Smooth muscle cell (in vitro differentiated cells): Measurements from ENCODE around the gene BYSL. TPM values are rescaled to one million over a fixed set of nuclear protein-coding genes. Genes with fewer than 3 reads are reported as not detected.

Experiments used
- DNase-seq: peaks from one replicate; lab custom pipeline; 2025; ENCODE audit not compliant: unreplicated experiment; lab: John Stamatoyannopoulos, UW
- H2AFZ ChIP-seq: fragments of 200-600 bp; sonication (generic); 2 replicates; pipeline ENCODE4 v1.6.0; 2016; ENCODE audit warnings: antibody characterized with exemption, low read depth, mild to moderate bottlenecking
- H3F3A ChIP-seq: fragments of 200-600 bp; sonication (generic); 2 replicates; pipeline ENCODE4 v1.6.0; 2017; ENCODE audit warnings: antibody characterized with exemption, low read depth
- H3K27ac ChIP-seq: fragments of 200-600 bp; sonication (generic); 2 replicates; pipeline ENCODE4 v1.5.1; 2016; ENCODE audit warnings: low read depth, mild to moderate bottlenecking
- H3K27me3 ChIP-seq: fragments of 200-600 bp; sonication (generic); 2 replicates; pipeline ENCODE4 v1.6.1; 2016; ENCODE audit warnings: low read depth, mild to moderate bottlenecking
- H3K36me3 ChIP-seq: fragments of 200-600 bp; sonication (generic); 2 replicates; pipeline ENCODE4 v1.5.1; 2016; ENCODE audit warnings: low read depth
- H3K4me1 ChIP-seq: fragments of 200-600 bp; sonication (generic); 2 replicates; pipeline ENCODE4 v1.5.1; 2016; ENCODE audit warnings: low read depth
- H3K4me2 ChIP-seq: fragments of 200-600 bp; sonication (generic); 2 replicates; pipeline ENCODE4 v1.6.0; 2016; ENCODE audit warnings: mild to moderate bottlenecking
- H3K4me3 ChIP-seq: fragments of 200-600 bp; sonication (generic); 2 replicates; pipeline ENCODE4 v1.5.1; 2016; ENCODE audit warnings: mild to moderate bottlenecking
- H3K79me2 ChIP-seq: fragments of 200-600 bp; sonication (generic); 2 replicates; pipeline ENCODE4 v1.6.0; 2016; ENCODE audit warnings: low read depth, mild to moderate bottlenecking
- H3K9ac ChIP-seq: fragments of 200-600 bp; sonication (generic); 2 replicates; pipeline ENCODE4 v1.6.0; 2016; ENCODE audit warnings: low read depth
- H3K9me3 ChIP-seq: fragments of 200-600 bp; sonication (generic); replicated peaks from 2 replicates; pipeline ENCODE4 v1.5.1; 2016; ENCODE audit warnings: low read depth
- H4K20me1 ChIP-seq: fragments of 200-600 bp; sonication (generic); 2 replicates; pipeline ENCODE4 v1.6.0; 2016; ENCODE audit warnings: low read depth
- WGBS: methylation state at CpG from one replicate; pipeline ENCODE4 v1.1.7; 2016; ENCODE audit warnings: low lambda C conversion rate; 5-methylcytosine and 5-hydroxymethylcytosine counted together
- polyA plus RNA-seq: library from polyadenylated mRNA; unstranded; fragments of >200 nt; fragmentation: Nextera tagmentation; extraction: Ambion mirVana; gene quantifications from 2 replicates; pipeline ENCODE4 v1.2.1, GENCODE V29; 2016
- total RNA-seq: library from RNA; depleted of rRNA; stranded (reverse); fragments of >200 nt; gene quantifications from 2 replicates; pipeline ENCODE4 v1.2.3, GENCODE V29; 2014
- TF ChIP-seq, protein P1 (sequence below): fragments of 200-600 bp; sonication (generic); IDR thresholded peaks from 2 replicates; pipeline ENCODE4 v1.5.1; 2017; ENCODE audit warnings: borderline replicate concordance, mild to moderate bottlenecking, antibody characterized with exemption; ENCODE audit not compliant: insufficient read depth, poor library complexity, severe bottlenecking

BYSL gene
- total and polyA plus RNA-seq, 2 experiments from 2014 or later, result 11.4 to 23.8 TPM

DNA sequence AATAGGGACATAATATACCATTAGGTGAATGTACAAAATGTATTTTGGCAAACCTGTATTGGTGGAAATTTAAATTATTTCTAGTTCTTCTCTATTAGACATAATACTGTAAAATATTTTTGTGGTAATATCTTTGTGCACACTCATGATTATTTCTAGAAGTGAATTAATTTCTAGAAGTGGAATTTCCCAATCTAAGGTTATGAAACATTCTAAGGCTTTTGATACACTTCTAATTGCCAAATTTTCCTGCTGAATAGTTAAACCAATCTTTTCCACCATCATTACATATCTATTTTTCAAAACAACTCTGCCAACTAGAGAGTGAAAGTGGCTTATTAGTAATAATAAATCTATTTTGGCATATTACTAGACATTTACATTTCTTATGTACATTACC, 22.2 kb downstream of the BYSL start:
- no peaks in the 10 kb centered on the region for H3K27me3 ChIP-seq
- no peaks in the 10 kb centered on the region for H3K9me3 ChIP-seq
- H3K9ac ChIP-seq, result no peak overlapping the region
- H4K20me1 ChIP-seq, result peaks cover 4% of the 10 kb centered on the region
- no peak overlapping the region for H3K4me2 ChIP-seq
- no peak for DNase-seq
- no peaks in the 10 kb centered on the region for H3K36me3 ChIP-seq
- H3F3A ChIP-seq, result peaks cover 17% of the 10 kb centered on the region
- no peak overlapping the region for H3K4me3 ChIP-seq
- no peak overlapping the region for H3K27ac ChIP-seq
- H3K79me2 ChIP-seq, result peaks cover 11% of the 10 kb centered on the region
- peaks cover 23% of the 10 kb centered on the region for H3K4me1 ChIP-seq
- no peak overlapping the region for H2AFZ ChIP-seq
- TF ChIP-seq, protein P1, sequence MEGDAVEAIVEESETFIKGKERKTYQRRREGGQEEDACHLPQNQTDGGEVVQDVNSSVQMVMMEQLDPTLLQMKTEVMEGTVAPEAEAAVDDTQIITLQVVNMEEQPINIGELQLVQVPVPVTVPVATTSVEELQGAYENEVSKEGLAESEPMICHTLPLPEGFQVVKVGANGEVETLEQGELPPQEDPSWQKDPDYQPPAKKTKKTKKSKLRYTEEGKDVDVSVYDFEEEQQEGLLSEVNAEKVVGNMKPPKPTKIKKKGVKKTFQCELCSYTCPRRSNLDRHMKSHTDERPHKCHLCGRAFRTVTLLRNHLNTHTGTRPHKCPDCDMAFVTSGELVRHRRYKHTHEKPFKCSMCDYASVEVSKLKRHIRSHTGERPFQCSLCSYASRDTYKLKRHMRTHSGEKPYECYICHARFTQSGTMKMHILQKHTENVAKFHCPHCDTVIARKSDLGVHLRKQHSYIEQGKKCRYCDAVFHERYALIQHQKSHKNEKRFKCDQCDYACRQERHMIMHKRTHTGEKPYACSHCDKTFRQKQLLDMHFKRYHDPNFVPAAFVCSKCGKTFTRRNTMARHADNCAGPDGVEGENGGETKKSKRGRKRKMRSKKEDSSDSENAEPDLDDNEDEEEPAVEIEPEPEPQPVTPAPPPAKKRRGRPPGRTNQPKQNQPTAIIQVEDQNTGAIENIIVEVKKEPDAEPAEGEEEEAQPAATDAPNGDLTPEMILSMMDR, result no peak

DNA sequence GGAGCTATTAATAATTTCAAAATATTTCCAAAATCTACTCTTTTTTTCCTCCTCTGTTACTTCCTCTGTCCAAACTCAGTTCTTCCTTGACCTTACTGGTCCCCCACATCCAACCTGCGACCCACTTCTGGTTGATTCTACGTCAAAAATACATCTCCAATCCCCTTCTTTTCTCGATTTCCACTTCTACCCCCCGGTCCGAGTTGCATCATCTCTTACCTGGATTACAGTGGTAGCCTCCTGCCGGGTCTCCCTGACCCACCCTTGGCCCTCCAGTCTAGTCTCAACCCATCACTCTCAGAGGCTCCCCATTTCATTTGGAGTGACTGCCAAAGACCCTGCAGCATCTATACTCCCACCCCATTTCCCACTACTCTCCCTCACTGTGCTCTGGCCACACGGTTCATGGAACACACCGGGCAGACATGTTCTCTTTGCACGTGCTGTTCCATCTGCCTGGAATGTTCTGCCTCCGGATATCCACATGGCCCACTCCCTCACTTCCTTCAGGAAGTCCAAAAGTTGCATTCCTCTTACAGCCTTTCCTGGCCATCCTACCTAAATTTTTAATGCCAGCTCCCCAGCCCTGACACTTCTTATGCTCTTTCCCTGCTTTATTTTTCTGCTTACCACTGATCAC, 26.4 kb downstream of the BYSL start:
- Histone ChIP-seq H2AFZ (no peak overlapping the region), H3K27me3 (no peaks in the 10 kb centered on the region), H3K4me1 (no peaks in the 10 kb centered on the region), H3K9me3 (no peaks in the 10 kb centered on the region), H3F3A (no peaks in the 10 kb centered on the region), H3K27ac (no peak overlapping the region), H3K9ac (no peak overlapping the region), H4K20me1 (no peaks in the 10 kb centered on the region), H3K36me3 (no peaks in the 10 kb centered on the region), H3K79me2 (no peaks in the 10 kb centered on the region), H3K4me3 (no peak overlapping the region), H3K4me2 (no peak overlapping the region)
- DNase-seq, result no peak
- TF ChIP-seq, protein P1, result no peak
- 90% methylated on average over 10 of the region's 10 CpGs for WGBS

DNA sequence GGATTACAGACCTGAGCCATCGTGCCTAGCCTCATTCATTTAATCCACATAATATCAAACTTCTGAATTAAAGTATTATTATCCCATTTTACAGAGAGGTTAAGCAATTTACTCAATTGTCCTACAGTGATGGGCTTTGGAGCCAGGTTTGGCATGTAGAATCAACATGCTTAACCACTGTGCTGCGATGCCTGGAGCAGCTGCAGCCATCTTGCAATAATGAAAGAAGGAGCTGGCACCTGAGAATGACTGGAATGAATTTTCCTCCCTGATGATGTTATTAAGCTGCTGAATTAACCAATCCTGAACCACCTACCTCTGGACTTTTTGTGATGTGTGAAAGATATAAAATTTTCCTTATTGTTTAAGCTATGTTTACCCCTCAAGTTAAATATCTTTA, 33.4 kb downstream of the BYSL start:
- TF ChIP-seq, protein P1, result no peak
- Histone ChIP-seq H2AFZ (no peak overlapping the region), H3K9me3 (no peaks in the 10 kb centered on the region), H3K9ac (no peak overlapping the region), H3K27me3 (no peaks in the 10 kb centered on the region), H3K4me2 (no peak overlapping the region), H3F3A (no peaks in the 10 kb centered on the region), H3K4me3 (no peak overlapping the region), H3K79me2 (no peaks in the 10 kb centered on the region), H3K4me1 (no peaks in the 10 kb centered on the region), H4K20me1 (no peaks in the 10 kb centered on the region), H3K27ac (no peak overlapping the region), H3K36me3 (no peaks in the 10 kb centered on the region)
- 92% methylated on average over 2 of the region's 2 CpGs for WGBS
- DNase-seq, result no peak

DNA sequence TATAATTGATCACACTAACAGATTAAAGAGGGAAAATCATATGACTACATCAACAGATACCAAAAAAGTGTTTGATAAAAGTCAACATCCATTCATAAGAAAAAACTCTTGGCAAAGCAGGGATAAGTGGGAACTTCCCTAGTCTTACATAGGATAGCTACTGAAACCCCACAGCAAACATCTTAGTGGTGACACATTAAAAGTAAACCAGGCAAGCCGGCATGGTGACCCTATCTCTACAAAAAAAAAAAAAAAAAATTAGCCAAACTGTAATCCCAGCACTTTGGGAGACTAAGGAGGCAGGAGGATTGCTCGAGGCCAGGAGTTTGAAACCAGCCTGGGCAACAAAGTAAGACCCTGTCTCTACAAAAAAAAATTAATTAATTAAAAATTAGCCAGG, 34.1 kb downstream of the BYSL start:
- DNase-seq, result no peak
- H3K4me2 ChIP-seq, result no peak overlapping the region
- no peak overlapping the region for H2AFZ ChIP-seq
- H3K9me3 ChIP-seq, result no peaks in the 10 kb centered on the region
- H4K20me1 ChIP-seq, result no peaks in the 10 kb centered on the region
- H3K27me3 ChIP-seq, result no peaks in the 10 kb centered on the region
- no peak overlapping the region for H3K27ac ChIP-seq
- no peaks in the 10 kb centered on the region for H3K4me1 ChIP-seq
- no peaks in the 10 kb centered on the region for H3F3A ChIP-seq
- no peak overlapping the region for H3K4me3 ChIP-seq
- 74% methylated on average over 2 of the region's 2 CpGs for WGBS
- no peaks in the 10 kb centered on the region for H3K79me2 ChIP-seq
- H3K9ac ChIP-seq, result no peak overlapping the region
- H3K36me3 ChIP-seq, result no peaks in the 10 kb centered on the region
- TF ChIP-seq, protein P1, result no peak
